ENCODE measurements around the gene ZNF710. TPM values are rescaled to one million over a fixed set of nuclear protein-coding genes. Genes with fewer than 3 reads are reported as not detected.

The ZNF710 gene
- total RNA-seq, 1 experiment from 2014 or later: 10.0 TPM

- no peak for TF ChIP-seq RAD21 (IDR thresholded peaks at IDR 0.05; ENCODE audit: low read depth)
Measured at GRCh38 chr15:89958107-89958805, 42.9 kb upstream of the ZNF710 start (continued).

- no peak for TF ChIP-seq ZFX (IDR thresholded peaks at IDR 0.05)
- TF ChIP-seq SP1 (IDR thresholded peaks at IDR 0.05; ENCODE audit: low read depth): no peak
- no peak for TF ChIP-seq REST (IDR thresholded peaks at IDR 0.05; ENCODE audit: low read depth)
- no peak for TF ChIP-seq JUND (IDR thresholded peaks at IDR 0.05)
- TF ChIP-seq POLR2A (IDR thresholded peaks at IDR 0.05; ENCODE audit: borderline replicate concordance, extremely low read depth, insufficient read depth, insufficient read length): no peak
- no peak for TF ChIP-seq ELF1 (IDR thresholded peaks at IDR 0.05; ENCODE audit: borderline replicate concordance, low read depth)
- no peak for TF ChIP-seq EZH2 (IDR thresholded peaks at IDR 0.05)
- no peak for TF ChIP-seq ZNF274 (IDR thresholded peaks at IDR 0.05; ENCODE audit: low read depth, low read length)
- no peak for TF ChIP-seq EZH2phosphoT487 (IDR thresholded peaks at IDR 0.05; ENCODE audit: borderline replicate concordance)
- TF ChIP-seq POLR2AphosphoS5 (IDR thresholded peaks at IDR 0.05; ENCODE audit: low read depth, low read length): no peak
- TF ChIP-seq, protein P1, sequence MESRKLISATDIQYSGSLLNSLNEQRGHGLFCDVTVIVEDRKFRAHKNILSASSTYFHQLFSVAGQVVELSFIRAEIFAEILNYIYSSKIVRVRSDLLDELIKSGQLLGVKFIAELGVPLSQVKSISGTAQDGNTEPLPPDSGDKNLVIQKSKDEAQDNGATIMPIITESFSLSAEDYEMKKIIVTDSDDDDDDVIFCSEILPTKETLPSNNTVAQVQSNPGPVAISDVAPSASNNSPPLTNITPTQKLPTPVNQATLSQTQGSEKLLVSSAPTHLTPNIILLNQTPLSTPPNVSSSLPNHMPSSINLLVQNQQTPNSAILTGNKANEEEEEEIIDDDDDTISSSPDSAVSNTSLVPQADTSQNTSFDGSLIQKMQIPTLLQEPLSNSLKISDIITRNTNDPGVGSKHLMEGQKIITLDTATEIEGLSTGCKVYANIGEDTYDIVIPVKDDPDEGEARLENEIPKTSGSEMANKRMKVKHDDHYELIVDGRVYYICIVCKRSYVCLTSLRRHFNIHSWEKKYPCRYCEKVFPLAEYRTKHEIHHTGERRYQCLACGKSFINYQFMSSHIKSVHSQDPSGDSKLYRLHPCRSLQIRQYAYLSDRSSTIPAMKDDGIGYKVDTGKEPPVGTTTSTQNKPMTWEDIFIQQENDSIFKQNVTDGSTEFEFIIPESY (IDR thresholded peaks at IDR 0.05; ENCODE audit: extremely low read depth, insufficient replicate concordance, low read length): no peak
- no peak for TF ChIP-seq EGR1 (IDR thresholded peaks at IDR 0.05; ENCODE audit: low read depth)
- Histone ChIP-seq H3K36me3 (ENCODE audit: control insufficient read depth in 1 of 2, insufficient read depth in 2 of 2, low read length in 2 of 2) (no peaks in the 10 kb centered on the region), H3K9me3 (ENCODE audit: control insufficient read depth in 1 of 2, insufficient read depth in 1 of 2, low read depth in 1 of 2, low read length in 2 of 2) (no peaks in the 10 kb centered on the region), H2AFZ (ENCODE audit: low read depth, low read length, poor library complexity, severe bottlenecking) (no peak overlapping the region), H3K4me2 (ENCODE audit: low read length) (no peak overlapping the region), H4K20me1 (ENCODE audit: insufficient read depth) (no peaks in the 10 kb centered on the region), H3K79me2 (ENCODE audit: insufficient read depth, low read length) (no peaks in the 10 kb centered on the region), H3K4me1 (ENCODE audit: control insufficient read depth in 1 of 2, insufficient read depth in 2 of 2, low read length in 2 of 2) (peaks cover 0 to 18% of the 10 kb centered on the region in 2 experiments; a peak in 2 of 4 replicates), H3K27ac (ENCODE audit: low read depth, low read length) (no peak overlapping the region), H3K9ac (ENCODE audit: low read length) (no peak overlapping the region), H3K9me2 (ENCODE audit: insufficient read depth) (no peaks in the 10 kb centered on the region), H3K4me3 (replicated peaks in 1 of 2; ENCODE audit: low read depth in 1 of 2, low read length in 2 of 2) (no peak overlapping the region), H3K27me3 (ENCODE audit: insufficient read depth, low read length) (no peaks in the 10 kb centered on the region)
- intact Hi-C loops (cut with micrococcal nuclease): no loop called here
- no peak for DNase-seq (ENCODE audit: low read depth, low spot score)
- RAD21 ChIA-PET (ENCODE audit: low non-redundant PET in 1 of 2, low total read pairs in 2 of 2, uncharacterized antibody in 2 of 2, unreplicated experiment in 2 of 2): no interaction called here
- BruUV-seq (replicated peaks): no TSS peak
- no peak for ATAC-seq
- POLR2A ChIA-PET: no interaction called here
- CTCF ChIA-PET: interaction anchor here (1.1 to 1.2 kb wide), 2 partner anchors 8 to 75 kb away, joined by 3 read pairs; no protein-coding TSS in a partner anchor
Measured at GRCh38 chr15:89963301-89964231, 37.6 kb upstream of the ZNF710 start.
